Vagina (tissue), 2 donors: ENCODE data around the gene RAD51AP1. TPM values are rescaled to one million over a fixed set of nuclear protein-coding genes. Genes with fewer than 3 reads are reported as not detected.
"Not testable (repeated sequence)": the region's sequence is repeated elsewhere in the genome, so short reads cannot be mapped to it uniquely, and the experiment has no call there.

Source experiments
- DNase-seq, 2 donors: peaks; one replicate each; pipeline ENCODE4 v3.0.0-alpha.2; 2017; ENCODE audit errors: extremely low spot score in 2 of 2
- H3K27ac ChIP-seq: fragments of 200-600 bp; sonication (generic); one replicate; pipeline ENCODE4 v1.5.1; 2019
- H3K27me3 ChIP-seq: fragments of 200-600 bp; sonication (generic); one replicate; pipeline ENCODE4 v1.5.1; 2019
- H3K36me3 ChIP-seq, 2 donors: fragments of 200-600 bp; sonication (generic); one replicate each; pipeline ENCODE4 v1.5.1; 2017 to 2019
- H3K4me1 ChIP-seq: fragments of 200-600 bp; sonication (generic); one replicate; pipeline ENCODE4 v1.5.1; 2019
- H3K4me3 ChIP-seq, 2 donors: fragments of 200-600 bp; sonication (generic); 1 replicate in 1 of 2; 2 replicates in 1 of 2; pipeline ENCODE4 v1.5.1; 2016 to 2019
- H3K9me3 ChIP-seq: fragments of 200-600 bp; sonication (generic); one replicate; pipeline ENCODE4 v1.5.1; 2019
- POLR2A ChIP-seq, 2 donors: fragments of 450-650 bp; IDR thresholded peaks; one replicate each; pipeline ENCODE4 v1.6.1; 2017; ENCODE audit warnings: antibody characterized with exemption in 2 of 2, mild to moderate bottlenecking in 2 of 2, moderate library complexity in 2 of 2
- POLR2AphosphoS5 ChIP-seq, 2 donors: sonication (generic); formaldehyde crosslinking; IDR thresholded peaks; one replicate each; pipeline ENCODE4 v1.9.0; 2017; ENCODE audit warnings: antibody characterized with exemption in 2 of 2, mild to moderate bottlenecking in 2 of 2, low read depth in 1 of 2; ENCODE audit not compliant: insufficient read depth in 1 of 2
- intact Hi-C: fragments of 100-400 bp; cut with DNase I; formaldehyde crosslinking; loops from one replicate; pipeline ENCODE4 v1.15.1; 2023
- total RNA-seq: library from RNA; depleted of rRNA; stranded (reverse); fragments of >200 nt; gene quantifications from one replicate; pipeline ENCODE4 v1.2.3, GENCODE V29; 2016
- TF ChIP-seq, protein P1 (sequence below), 3 experiments: fragments of 450-650 bp in 2 of 3; fragments of 200-600 bp in 1 of 3; sonication (generic) in 1 of 3; IDR thresholded peaks; one replicate each; pipeline ENCODE4 v1.5.1; 2017 to 2019; ENCODE audit warnings: antibody characterized with exemption in 3 of 3, mild to moderate bottlenecking in 2 of 3, moderate library complexity in 2 of 3

Gene RAD51AP1
- total RNA-seq, 1 donor from 2014 or later = 4.2 TPM

DNA sequence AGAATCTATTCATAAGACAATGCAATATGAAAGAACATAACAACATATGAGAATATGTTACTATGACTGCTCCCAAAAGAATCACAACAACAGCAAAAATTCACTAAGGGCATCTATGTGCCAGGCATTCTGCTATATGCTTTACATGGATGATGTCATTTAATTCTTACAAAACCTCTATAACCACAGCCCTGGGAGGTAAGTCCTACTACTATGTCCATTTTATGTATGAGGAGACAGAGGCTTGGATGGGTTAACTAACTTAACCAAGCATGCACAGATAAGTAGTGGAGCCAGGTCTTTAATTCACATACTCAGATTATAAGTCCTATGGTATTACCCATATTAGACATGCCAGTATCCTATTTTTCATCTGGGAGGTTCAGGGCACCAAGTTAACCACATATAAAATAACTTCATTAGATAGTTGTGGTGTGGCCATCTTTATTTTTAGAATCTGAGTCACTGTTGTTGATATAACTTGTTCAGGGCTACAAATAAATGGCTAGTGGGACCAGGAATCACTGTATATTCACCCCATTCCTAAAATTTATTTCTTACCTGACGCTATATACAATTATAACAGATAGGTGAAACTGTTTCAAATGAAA lies 33.2 kb upstream of the RAD51AP1 start:
- H3K36me3 ChIP-seq = peaks cover 0 to 12% of the 10 kb centered on the region in 2 donors
- no peaks in the 10 kb centered on the region for H3K9me3 ChIP-seq
- H3K27ac ChIP-seq = no peak overlapping the region
- H3K4me1 ChIP-seq = no peaks in the 10 kb centered on the region
- no peak for DNase-seq
- H3K4me3 ChIP-seq = no peak overlapping the region
- intact Hi-C loops = no loop called here
- H3K27me3 ChIP-seq = no peaks in the 10 kb centered on the region
- TF ChIP-seq POLR2AphosphoS5 (IDR thresholded peaks at IDR 0.05; ENCODE audit: insufficient read depth in 1 of 2, low read depth in 1 of 2) (no peak), POLR2A (IDR thresholded peaks at IDR 0.05) (no peak)
- TF ChIP-seq, protein P1, sequence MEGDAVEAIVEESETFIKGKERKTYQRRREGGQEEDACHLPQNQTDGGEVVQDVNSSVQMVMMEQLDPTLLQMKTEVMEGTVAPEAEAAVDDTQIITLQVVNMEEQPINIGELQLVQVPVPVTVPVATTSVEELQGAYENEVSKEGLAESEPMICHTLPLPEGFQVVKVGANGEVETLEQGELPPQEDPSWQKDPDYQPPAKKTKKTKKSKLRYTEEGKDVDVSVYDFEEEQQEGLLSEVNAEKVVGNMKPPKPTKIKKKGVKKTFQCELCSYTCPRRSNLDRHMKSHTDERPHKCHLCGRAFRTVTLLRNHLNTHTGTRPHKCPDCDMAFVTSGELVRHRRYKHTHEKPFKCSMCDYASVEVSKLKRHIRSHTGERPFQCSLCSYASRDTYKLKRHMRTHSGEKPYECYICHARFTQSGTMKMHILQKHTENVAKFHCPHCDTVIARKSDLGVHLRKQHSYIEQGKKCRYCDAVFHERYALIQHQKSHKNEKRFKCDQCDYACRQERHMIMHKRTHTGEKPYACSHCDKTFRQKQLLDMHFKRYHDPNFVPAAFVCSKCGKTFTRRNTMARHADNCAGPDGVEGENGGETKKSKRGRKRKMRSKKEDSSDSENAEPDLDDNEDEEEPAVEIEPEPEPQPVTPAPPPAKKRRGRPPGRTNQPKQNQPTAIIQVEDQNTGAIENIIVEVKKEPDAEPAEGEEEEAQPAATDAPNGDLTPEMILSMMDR (IDR thresholded peaks at IDR 0.05) = no peak

DNA sequence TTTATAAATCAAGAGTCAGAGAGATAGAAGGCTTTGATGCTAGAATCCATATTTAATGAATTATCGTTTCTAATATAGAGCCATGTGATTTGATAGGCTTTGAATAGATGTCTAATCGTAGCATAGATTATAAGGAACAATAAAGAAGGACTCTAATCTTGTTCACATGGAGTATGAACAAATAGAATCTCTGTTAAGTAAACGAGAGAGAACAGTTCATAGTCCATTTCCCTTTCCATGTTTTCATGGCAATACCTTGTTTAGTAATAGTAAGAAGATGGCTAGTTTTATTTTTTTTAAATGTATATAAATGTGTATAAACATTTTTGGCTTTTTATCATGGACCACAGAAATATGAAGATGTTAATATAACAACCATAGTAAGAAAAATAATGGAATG lies 32.3 kb upstream of the RAD51AP1 start:
- TF ChIP-seq POLR2AphosphoS5 (IDR thresholded peaks at IDR 0.05; ENCODE audit: insufficient read depth in 1 of 2, low read depth in 1 of 2) (no peak), POLR2A (IDR thresholded peaks at IDR 0.05) (no peak)
- TF ChIP-seq, protein P1 (IDR thresholded peaks at IDR 0.05) = no peak
- no peaks in the 10 kb centered on the region for H3K9me3 ChIP-seq

DNA sequence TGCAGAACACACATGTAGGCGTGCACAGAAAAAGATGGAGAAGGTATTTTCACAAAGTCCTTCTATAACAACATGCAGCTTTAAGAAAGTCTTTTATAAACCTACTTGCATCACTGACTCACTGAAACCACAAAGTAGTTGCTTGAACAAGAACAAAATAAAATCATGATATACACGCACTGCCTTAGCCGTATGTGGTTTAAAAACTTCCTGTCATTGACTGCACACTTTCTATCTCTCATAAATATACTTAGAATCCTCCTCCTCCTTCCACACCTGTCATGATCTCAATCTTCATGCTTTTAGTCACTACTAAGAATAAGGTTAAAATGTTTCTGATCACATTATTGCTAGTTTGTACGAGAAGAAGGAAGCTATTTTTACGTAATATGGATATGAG lies 31.8 kb upstream of the RAD51AP1 start:
- DNase-seq = no peak
- intact Hi-C loops = no loop called here
- no peak overlapping the region for H3K27ac ChIP-seq
- H3K9me3 ChIP-seq = no peaks in the 10 kb centered on the region
- H3K27me3 ChIP-seq = no peaks in the 10 kb centered on the region
- no peaks in the 10 kb centered on the region for H3K4me1 ChIP-seq
- TF ChIP-seq POLR2A (IDR thresholded peaks at IDR 0.05) (no peak), POLR2AphosphoS5 (IDR thresholded peaks at IDR 0.05; ENCODE audit: insufficient read depth in 1 of 2, low read depth in 1 of 2) (no peak)
- TF ChIP-seq, protein P1 (IDR thresholded peaks at IDR 0.05) = no peak
- H3K36me3 ChIP-seq = peaks cover 0 to 12% of the 10 kb centered on the region in 2 donors
- no peak overlapping the region for H3K4me3 ChIP-seq

More for the DNA sequence above, 32.3 kb upstream of the RAD51AP1 start:
- Histone ChIP-seq H3K4me3 (no peak overlapping the region), H3K36me3 (peaks cover 0 to 12% of the 10 kb centered on the region in 2 donors), H3K27me3 (no peaks in the 10 kb centered on the region), H3K27ac (no peak overlapping the region), H3K4me1 (no peaks in the 10 kb centered on the region)
- no peak for DNase-seq
- intact Hi-C loops = no loop called here

DNA sequence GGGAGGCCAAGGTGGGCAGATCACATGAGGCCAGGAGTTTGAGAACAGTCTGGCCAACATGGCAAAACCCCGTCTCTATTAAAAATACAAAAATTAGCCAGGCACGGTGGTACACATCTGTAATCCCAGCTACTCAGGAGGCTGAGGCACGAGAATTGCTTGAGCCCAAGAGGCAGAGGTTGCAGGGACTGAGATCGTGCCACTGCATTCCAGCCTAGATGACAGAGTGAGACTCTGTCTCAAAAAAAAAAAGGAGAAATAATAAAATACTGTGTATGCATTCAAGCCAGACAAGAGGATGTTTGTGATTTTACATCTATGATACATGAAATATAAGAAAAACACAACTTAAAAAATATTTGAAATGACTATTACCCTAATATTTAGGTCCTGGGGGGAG lies 30.2 kb upstream of the RAD51AP1 start:
- intact Hi-C loops, H3K27ac ChIP-seq, H3K9me3 ChIP-seq, H3K4me1 ChIP-seq, H3K4me3 ChIP-seq, H3K27me3 ChIP-seq, DNase-seq: not testable (repeated sequence)
- H3K36me3 ChIP-seq = peaks cover 0 to 12% of the 10 kb centered on the region in 2 donors

DNA sequence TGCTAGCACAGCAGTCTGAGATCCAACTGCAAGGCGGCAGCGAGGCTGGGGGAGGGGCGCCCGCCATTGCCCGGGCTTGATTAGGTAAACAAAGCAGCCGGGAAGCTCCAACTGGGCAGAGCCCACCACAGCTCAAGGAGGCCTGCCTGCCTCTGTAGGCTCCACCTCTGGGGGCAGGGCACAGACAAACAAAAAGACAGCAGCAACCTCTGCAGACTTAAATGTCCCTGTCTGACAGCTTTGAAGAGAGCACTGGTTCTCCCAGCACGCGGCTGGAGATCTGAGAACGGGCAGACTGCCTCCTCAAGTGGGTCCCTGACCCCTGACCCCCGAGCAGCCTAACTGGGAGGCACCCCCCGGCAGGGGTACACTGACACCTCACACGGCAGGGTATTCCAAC lies 29.4 kb upstream of the RAD51AP1 start:
- H3K27me3 ChIP-seq, H3K27ac ChIP-seq, H3K4me3 ChIP-seq, H3K4me1 ChIP-seq, intact Hi-C loops, DNase-seq, H3K9me3 ChIP-seq: not testable (repeated sequence)
- H3K36me3 ChIP-seq = peaks cover 0 to 11% of the 10 kb centered on the region in 2 donors

DNA sequence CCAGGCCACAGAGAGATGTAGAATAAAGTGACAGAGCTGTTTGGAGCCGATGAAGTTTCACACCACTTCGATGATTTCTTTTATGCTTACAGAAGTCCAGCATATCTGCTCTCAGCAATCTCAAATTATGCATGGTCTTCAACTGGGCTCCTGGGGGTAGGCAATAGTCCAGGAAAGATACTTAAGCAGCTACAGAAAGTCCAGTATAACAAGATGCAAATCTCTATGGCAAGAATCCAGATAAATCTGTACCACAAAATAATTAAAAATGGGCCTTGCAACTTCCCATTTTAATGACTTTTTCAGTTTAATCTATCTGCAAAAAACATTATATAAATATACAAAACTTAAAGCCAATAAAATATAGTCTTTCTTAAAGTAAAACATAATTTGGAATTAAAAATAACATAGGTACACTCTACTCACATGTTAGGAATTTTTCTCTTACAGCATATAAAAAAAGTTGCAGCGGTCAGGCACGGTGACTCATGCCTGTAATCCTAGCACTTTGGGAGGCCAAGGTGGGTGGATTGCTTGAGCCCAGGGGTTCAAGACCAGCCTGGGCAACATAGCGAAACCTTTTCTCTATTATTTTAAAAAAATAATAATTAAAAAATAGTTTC lies 20.5 kb upstream of the RAD51AP1 start:
- DNase-seq = no peak
- Histone ChIP-seq H3K27me3 (no peaks in the 10 kb centered on the region), H3K4me3 (no peak overlapping the region), H3K9me3 (no peaks in the 10 kb centered on the region), H3K4me1 (no peaks in the 10 kb centered on the region), H3K27ac (no peak overlapping the region), H3K36me3 (peaks cover 0 to 8% of the 10 kb centered on the region in 2 donors)
- intact Hi-C loops = no loop called here
- no peak for TF ChIP-seq POLR2A (IDR thresholded peaks at IDR 0.05)
- TF ChIP-seq POLR2AphosphoS5 (IDR thresholded peaks at IDR 0.05; ENCODE audit: insufficient read depth in 1 of 2, low read depth in 1 of 2) = no peak
- TF ChIP-seq, protein P1 (IDR thresholded peaks at IDR 0.05) = no peak

DNA sequence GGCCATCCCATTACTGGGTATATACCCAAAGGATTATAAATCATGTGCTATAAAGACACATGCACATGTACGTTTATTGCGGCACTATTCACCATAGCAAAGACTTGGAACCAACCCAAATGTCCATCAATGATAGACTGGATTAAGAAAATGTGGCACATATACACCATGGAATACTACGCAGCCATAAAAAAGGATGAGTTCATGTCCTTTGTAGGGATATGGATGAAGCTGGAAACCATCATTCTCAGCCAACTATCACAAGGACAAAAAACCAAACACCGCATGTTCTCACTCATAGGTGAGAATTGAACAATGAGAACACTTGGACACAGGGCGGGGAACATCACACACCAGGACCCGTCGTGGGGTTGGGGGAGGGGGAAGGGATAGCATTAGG lies 15.2 kb upstream of the RAD51AP1 start:
- H3K36me3 ChIP-seq = peaks cover 0 to 30% of the 10 kb centered on the region in 2 donors

More for the DNA sequence above, 15.2 kb upstream of the RAD51AP1 start:
- intact Hi-C loops, H3K9me3 ChIP-seq, H3K4me3 ChIP-seq, H3K27ac ChIP-seq, H3K27me3 ChIP-seq, DNase-seq, H3K4me1 ChIP-seq: not testable (repeated sequence)
